ENCODE measurements around the gene WNT8A. TPM values are rescaled to one million over a fixed set of nuclear protein-coding genes. Genes with fewer than 3 reads are reported as not detected.

The WNT8A gene
- total RNA-seq, 2 experiments from 2014 or later: not detected

- no peak overlapping the region for H3K4me3 Mint-ChIP-seq
- no peaks in the 10 kb centered on the region for H3K36me3 Mint-ChIP-seq (ENCODE audit: low read depth)
- H3K4me1 Mint-ChIP-seq (ENCODE audit: low read depth): peaks cover 3% of the 10 kb centered on the region
- no peak for DNase-seq
- H3K9me3 Mint-ChIP-seq: no peaks in the 10 kb centered on the region
- intact Hi-C loops (cut with micrococcal nuclease): no loop called here
- no peak overlapping the region for H3K27ac Mint-ChIP-seq
- H3K27me3 Mint-ChIP-seq (ENCODE audit: low read depth): peaks cover 2% of the 10 kb centered on the region
- CTCF ChIA-PET: interaction anchor here (0.6 to 1.3 kb wide), 2 partner anchors 34 to 70 kb away, joined by 3 read pairs; no protein-coding TSS in a partner anchor
These were observed 28.1 kb downstream of the WNT8A start for GRCh38 chr5:138111937-138112336.

- Mint-ChIP-seq H3K27ac (no peak overlapping the region), H3K4me3 (no peak overlapping the region), H3K36me3 (ENCODE audit: low read depth) (no peaks in the 10 kb centered on the region), H3K9me3 (no peaks in the 10 kb centered on the region), H3K4me1 (ENCODE audit: low read depth) (no peaks in the 10 kb centered on the region), H3K27me3 (ENCODE audit: low read depth) (no peaks in the 10 kb centered on the region)
- no peak for DNase-seq
- CTCF ChIA-PET: interaction anchor here (0.7 kb wide), 1 partner anchor 32 kb away, joined by 4 read pairs; no protein-coding TSS in a partner anchor
- intact Hi-C loops (cut with micrococcal nuclease): no loop called here
These were observed 31.4 kb downstream of the WNT8A start for GRCh38 chr5:138115254-138115653.

- no peaks in the 10 kb centered on the region for H3K9me3 Mint-ChIP-seq
- no peak for DNase-seq
- H3K27me3 Mint-ChIP-seq (ENCODE audit: low read depth): no peaks in the 10 kb centered on the region
- peaks cover 2% of the 10 kb centered on the region for H3K4me1 Mint-ChIP-seq (ENCODE audit: low read depth)
- no peak overlapping the region for H3K27ac Mint-ChIP-seq
- H3K4me3 Mint-ChIP-seq: no peak overlapping the region
- CTCF ChIA-PET: interaction anchor here (0.6 to 3.0 kb wide), 2 partner anchors 51 to 388 kb away, joined by 3 to 22 read pairs; no protein-coding TSS in a partner anchor
- H3K36me3 Mint-ChIP-seq (ENCODE audit: low read depth): no peaks in the 10 kb centered on the region
- intact Hi-C loops (cut with micrococcal nuclease): no loop called here
These were observed 44.5 kb downstream of the WNT8A start for GRCh38 chr5:138128334-138128733.

- CTCF ChIA-PET: interaction anchor here (0.6 to 3.0 kb wide), 3 partner anchors 50 to 460 kb away, joined by 3 to 22 read pairs (median 5); no protein-coding TSS in a partner anchor
- Mint-ChIP-seq H3K4me1 (ENCODE audit: low read depth) (peaks cover 2% of the 10 kb centered on the region), H3K27me3 (ENCODE audit: low read depth) (peaks cover 2% of the 10 kb centered on the region), H3K36me3 (ENCODE audit: low read depth) (no peaks in the 10 kb centered on the region), H3K27ac (no peak overlapping the region), H3K4me3 (no peak overlapping the region), H3K9me3 (no peaks in the 10 kb centered on the region)
- DNase-seq: no peak
- intact Hi-C loops (cut with micrococcal nuclease): no loop called here
These were observed 45.5 kb downstream of the WNT8A start for GRCh38 chr5:138129347-138129746.

- no peaks in the 10 kb centered on the region for H3K36me3 Mint-ChIP-seq (ENCODE audit: low read depth)
- no peaks in the 10 kb centered on the region for H3K9me3 Mint-ChIP-seq
- no peak for DNase-seq
- CTCF ChIA-PET: interaction anchor here (0.7 to 4.5 kb wide), 13 partner anchors 40 to 497 kb away, joined by 3 to 78 read pairs (median 6); no protein-coding TSS in a partner anchor
- no peak overlapping the region for H3K27ac Mint-ChIP-seq
- H3K4me3 Mint-ChIP-seq: no peak overlapping the region
- H3K4me1 Mint-ChIP-seq (ENCODE audit: low read depth): peaks cover 2% of the 10 kb centered on the region
- H3K27me3 Mint-ChIP-seq (ENCODE audit: low read depth): peaks cover 6% of the 10 kb centered on the region
- intact Hi-C loops (cut with micrococcal nuclease): loop anchor here (2.0 to 10.0 kb wide), 2 partner anchors 468 to 504 kb away; no protein-coding TSS in a partner anchor
These were observed 48.7 kb downstream of the WNT8A start for GRCh38 chr5:138132543-138132942.

- intact Hi-C loops (cut with micrococcal nuclease): loop anchor here (10.0 kb wide), 1 partner anchor 474 kb away; no protein-coding TSS in a partner anchor
- H3K36me3 Mint-ChIP-seq (ENCODE audit: low read depth): no peaks in the 10 kb centered on the region
- H3K9me3 Mint-ChIP-seq: no peaks in the 10 kb centered on the region
- H3K4me3 Mint-ChIP-seq: no peak within 1 kb of the TSS
- peaks cover 13% of the 10 kb centered on the region for H3K27me3 Mint-ChIP-seq (ENCODE audit: low read depth)
- H3K27ac Mint-ChIP-seq: no peak within 1 kb of the TSS
- peaks cover 4% of the 10 kb centered on the region for H3K4me1 Mint-ChIP-seq (ENCODE audit: low read depth)
- CTCF ChIA-PET: interaction anchor here (1.7 kb wide), 2 partner anchors 61 to 70 kb away, joined by 6 to 8 read pairs; no protein-coding TSS in a partner anchor
- peak; percentile 7 for DNase-seq
These were observed 55.3 kb downstream of the WNT8A start, which contains the start of gene NME5 for GRCh38 chr5:138138949-138139780. Gene NME5 (minus strand): TSS chr5:138139428. CDS start chr5:138138780, 648 bp downstream.

GRCh38 chr5:138139781-138140090, 55.9 kb downstream of the WNT8A start:
- no peak for DNase-seq
- peaks cover 13% of the 10 kb centered on the region for H3K27me3 Mint-ChIP-seq (ENCODE audit: low read depth)
- peaks cover 4% of the 10 kb centered on the region for H3K4me1 Mint-ChIP-seq (ENCODE audit: low read depth)
- CTCF ChIA-PET: interaction anchor here (1.2 to 1.7 kb wide), 3 partner anchors 62 to 104 kb away, joined by 5 to 8 read pairs (median 6); no protein-coding TSS in a partner anchor
- H3K36me3 Mint-ChIP-seq (ENCODE audit: low read depth): no peaks in the 10 kb centered on the region
- no peaks in the 10 kb centered on the region for H3K9me3 Mint-ChIP-seq
- no peak overlapping the region for H3K4me3 Mint-ChIP-seq
- H3K27ac Mint-ChIP-seq: no peak overlapping the region
- intact Hi-C loops (cut with micrococcal nuclease): loop anchor here (10.0 kb wide), 1 partner anchor 475 kb away; no protein-coding TSS in a partner anchor

- intact Hi-C loops (cut with micrococcal nuclease): no loop called here
- Mint-ChIP-seq H3K27me3 (ENCODE audit: low read depth) (peaks cover 13% of the 10 kb centered on the region), H3K9me3 (no peaks in the 10 kb centered on the region), H3K27ac (no peak overlapping the region), H3K4me3 (no peak overlapping the region), H3K36me3 (ENCODE audit: low read depth) (no peaks in the 10 kb centered on the region), H3K4me1 (ENCODE audit: low read depth) (peaks cover 4% of the 10 kb centered on the region)
- DNase-seq: no peak
- CTCF ChIA-PET: interaction anchor here (0.5 to 1.7 kb wide), 4 partner anchors 63 to 104 kb away, joined by 3 to 8 read pairs (median 6); no protein-coding TSS in a partner anchor
These were observed 56.4 kb downstream of the WNT8A start for GRCh38 chr5:138140268-138140667.

Other genes starting within 250 kb of the WNT8A start
- gene MYOT, start 216.2 kb upstream of the WNT8A start, total RNA-seq: not detected
- gene PKD2L2, start 194.6 kb upstream of the WNT8A start, total RNA-seq: not detected
- gene FAM13B, start 51.0 kb upstream of the WNT8A start, total RNA-seq: 10 to 100 TPM in 1 of 2 experiments, 1 to 10 TPM in 1; 9.4 to 14.5 TPM
- gene NME5, start 55.4 kb downstream of the WNT8A start, total RNA-seq: not detected
- gene BRD8, start 94.6 kb downstream of the WNT8A start, total RNA-seq: 10 to 100 TPM; 94.8 to 95.6 TPM
- 10 to 100 TPM; 78.9 to 81.9 TPM for gene KIF20A, start 95.1 kb downstream of the WNT8A start, total RNA-seq
- gene CDC23, start 129.3 kb downstream of the WNT8A start, total RNA-seq: 10 to 100 TPM; 44.3 to 47.2 TPM
- gene GFRA3, start 190.6 kb downstream of the WNT8A start, total RNA-seq: not detected
- 10 to 100 TPM; 23.2 to 26.6 TPM for gene CDC25C, start 247.8 kb downstream of the WNT8A start, total RNA-seq